Esophagus muscularis mucosa (tissue), 4 donors: ENCODE measurements around the gene ETV1.

Experiments used
- CTCF ChIP-seq, 3 experiments: fragments of 200-600 bp in 2 of 3; fragments of 450-650 bp in 1 of 3; sonication (generic) in 2 of 3; IDR thresholded peaks; one replicate each; pipeline ENCODE4 v1.5.1; 2017 to 2019; ENCODE audit warnings: antibody characterized with exemption in 3 of 3, mild to moderate bottlenecking in 2 of 3, moderate library complexity in 1 of 3
- EP300 ChIP-seq: sonication (generic); formaldehyde crosslinking; IDR thresholded peaks from one replicate; pipeline ENCODE4 v1.6.1; 2017; ENCODE audit warnings: antibody characterized with exemption
- POLR2A ChIP-seq: fragments of 450-650 bp; IDR thresholded peaks from one replicate; pipeline ENCODE4 v1.6.1; 2017; ENCODE audit warnings: antibody characterized with exemption, moderate library complexity, mild to moderate bottlenecking, low read depth
- POLR2AphosphoS5 ChIP-seq, 2 donors: sonication (generic); formaldehyde crosslinking; IDR thresholded peaks; one replicate each; pipeline ENCODE4 v1.6.1; 2017; ENCODE audit warnings: antibody characterized with exemption in 2 of 2

- TF ChIP-seq POLR2A = no peak
- TF ChIP-seq CTCF (IDR thresholded peaks at IDR 0.05) = no peak
- no peak for TF ChIP-seq EP300
- no peak for TF ChIP-seq POLR2AphosphoS5 (IDR thresholded peaks at IDR 0.05)
Measured at GRCh38 chr7:13886356-13886755, 103.1 kb downstream of the ETV1 start.
